ENCODE results near the gene MEA1.

GRCh38 chr6:42978839-42979522, 34.8 kb downstream of the MEA1 start, which contains the start of gene PEX6:
- TF ChIP-seq POLR2AphosphoS5 (IDR thresholded peaks at IDR 0.05; ENCODE audit: low read depth, low read length) (peak; percentile 92), TAF1 (IDR thresholded peaks at IDR 0.05; ENCODE audit: low read depth, low read length) (peak; percentile 85), POLR2A (IDR thresholded peaks at IDR 0.05; ENCODE audit: low read depth, low read length) (peak; percentile 93)
